SHP77 (cell line): ENCODE data around the gene NME3.

Source experiments
- DNase-seq, 2 experiments: peaks; one replicate each; lab custom pipeline; 2025; lab: John Stamatoyannopoulos, UW

The NME3 gene

DNA sequence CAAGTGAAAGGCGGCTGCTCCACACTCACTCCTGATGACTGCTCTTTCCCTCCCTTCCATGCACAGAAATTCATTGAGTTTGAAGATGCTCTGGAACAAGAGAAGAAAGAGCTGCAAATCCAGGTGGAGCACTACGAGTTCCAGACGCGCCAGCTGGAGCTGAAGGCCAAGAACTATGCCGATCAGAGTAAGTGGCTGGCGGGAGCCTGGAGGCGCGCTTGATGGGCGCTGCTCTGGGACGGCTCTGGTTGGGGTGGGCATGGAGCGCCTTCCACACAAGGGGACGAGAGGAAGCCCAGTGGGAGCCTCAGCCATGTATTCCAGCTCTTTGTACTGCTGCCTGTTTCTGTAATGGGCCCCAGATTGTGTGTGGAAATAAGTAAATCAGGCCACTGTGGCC, 46.9 kb downstream of the NME3 start:
- DNase-seq = no peak

DNA sequence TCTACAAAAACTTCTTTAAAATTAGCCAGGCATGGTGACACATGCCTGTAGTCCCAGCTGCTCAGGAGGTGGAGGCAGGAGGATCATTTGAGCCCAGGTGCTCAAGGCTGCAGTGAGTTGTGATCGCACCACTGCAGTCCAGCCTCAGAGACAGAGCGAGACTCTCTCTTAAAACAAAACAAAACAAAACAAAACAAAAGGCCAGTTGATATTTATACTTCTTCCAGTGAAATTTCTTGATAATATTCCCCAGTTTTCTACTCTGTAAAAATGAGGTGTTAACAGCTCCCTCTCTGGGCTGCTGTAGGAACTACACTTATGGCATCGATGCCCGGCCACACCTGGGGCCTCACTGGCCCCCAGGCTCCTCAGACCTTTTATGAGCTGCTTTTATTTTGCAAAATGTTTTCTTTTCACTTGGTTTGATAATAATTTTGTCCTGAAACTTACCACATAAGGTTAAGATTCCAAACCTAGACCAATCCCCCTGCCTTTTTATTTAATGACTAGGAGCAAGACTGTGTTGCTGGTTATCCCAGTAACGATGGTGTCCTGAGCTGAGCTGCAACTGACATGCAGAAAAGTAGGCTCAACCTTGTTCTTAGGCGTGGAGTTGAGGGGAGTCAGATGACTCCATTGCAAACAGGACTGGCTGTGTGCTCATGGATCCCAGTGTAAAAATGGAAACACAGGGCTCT, 47.7 kb downstream of the NME3 start:
- no peak for DNase-seq

DNA sequence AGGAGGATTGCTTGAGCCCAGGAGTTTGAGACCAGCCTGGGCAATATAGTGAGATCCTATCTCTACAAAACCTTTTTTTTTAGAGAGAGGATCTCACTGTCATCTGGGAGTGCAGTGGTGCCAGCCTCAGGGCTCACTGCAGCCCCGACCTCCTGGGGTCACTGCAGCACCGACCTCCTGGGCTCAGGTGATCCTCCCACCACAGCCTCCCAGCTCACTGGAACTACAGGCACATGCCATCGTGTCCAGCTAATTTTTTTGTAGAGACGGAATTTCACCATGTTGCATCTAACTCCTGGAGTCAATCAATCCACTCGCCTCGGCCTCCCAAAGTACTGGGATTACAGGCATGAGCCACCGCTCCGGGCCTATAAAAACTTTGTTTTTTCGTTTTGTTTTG, 50.0 kb downstream of the NME3 start:
- no peak for DNase-seq
